ENCODE measurements around the gene MYO6.

The MYO6 gene

DNA sequence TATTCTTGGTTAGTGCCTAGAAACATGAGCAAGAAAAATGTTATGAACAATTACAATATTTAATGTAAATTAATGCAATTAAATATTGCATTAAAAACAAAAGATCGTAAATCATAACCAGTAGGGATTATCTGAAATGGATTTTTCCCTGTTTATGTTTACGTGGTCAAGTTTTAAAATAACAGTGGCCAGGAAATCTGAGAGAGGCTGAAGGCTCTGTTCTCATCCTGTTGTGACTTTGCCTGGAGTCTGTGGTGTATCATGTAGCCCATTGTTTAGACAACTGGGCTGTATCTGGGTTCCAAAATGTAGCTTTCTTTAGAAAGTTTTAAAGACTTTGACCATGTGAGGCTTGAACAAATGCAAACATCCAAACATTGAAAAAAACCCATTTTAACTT is 2.4 kb downstream of the MYO6 start:
- ChIA-PET CTCF (no interaction called here), POLR2A (ENCODE audit: low non-redundant PET) (no interaction called here)
- no peak for DNase-seq (ENCODE audit: low spot score)
- no peak for TF ChIP-seq CTCF (conservative IDR thresholded peaks at IDR 0.05; ENCODE audit: low read depth)
- no peak overlapping the region for H3K27ac ChIP-seq

- POLR2A ChIA-PET (ENCODE audit: low non-redundant PET) = no interaction called here
- CTCF ChIA-PET = no interaction called here
- no peak overlapping the region for H3K27ac ChIP-seq
- no peak for TF ChIP-seq CTCF (conservative IDR thresholded peaks at IDR 0.05; ENCODE audit: low read depth)
- no peak for DNase-seq (ENCODE audit: low spot score)
Measured at GRCh38 chr6:75752365-75752764, 3.3 kb downstream of the MYO6 start.

- no peak for DNase-seq (ENCODE audit: low spot score)
- TF ChIP-seq CTCF (conservative IDR thresholded peaks at IDR 0.05; ENCODE audit: low read depth) = no peak
- POLR2A ChIA-PET (ENCODE audit: low non-redundant PET) = no interaction called here
- CTCF ChIA-PET = no interaction called here
- no peak overlapping the region for H3K27ac ChIP-seq
Measured at GRCh38 chr6:75755704-75756103, 6.7 kb downstream of the MYO6 start.

DNA sequence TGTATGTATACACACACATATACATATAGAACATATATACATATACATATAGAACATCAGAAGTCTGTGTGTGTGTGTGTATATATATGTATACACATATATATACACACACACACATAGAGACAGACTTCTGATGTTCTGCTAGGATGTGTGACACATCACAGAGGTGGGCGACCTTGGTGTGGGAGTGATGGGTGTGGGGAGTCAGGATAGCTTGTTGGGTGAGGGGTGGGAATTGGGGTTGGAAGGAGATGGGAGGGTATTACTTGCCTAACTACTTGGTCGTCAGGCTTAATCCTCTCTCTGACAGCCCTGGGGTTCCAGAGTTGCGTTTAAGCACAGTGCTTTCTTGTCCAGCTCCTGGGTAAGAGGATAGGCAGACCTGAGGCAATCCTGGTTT is 8.3 kb downstream of the MYO6 start:
- no peak for DNase-seq (ENCODE audit: low spot score)
- CTCF ChIA-PET = no interaction called here
- POLR2A ChIA-PET (ENCODE audit: low non-redundant PET) = no interaction called here
- H3K27ac ChIP-seq = no peak overlapping the region
- no peak for TF ChIP-seq CTCF (conservative IDR thresholded peaks at IDR 0.05; ENCODE audit: low read depth)

DNA sequence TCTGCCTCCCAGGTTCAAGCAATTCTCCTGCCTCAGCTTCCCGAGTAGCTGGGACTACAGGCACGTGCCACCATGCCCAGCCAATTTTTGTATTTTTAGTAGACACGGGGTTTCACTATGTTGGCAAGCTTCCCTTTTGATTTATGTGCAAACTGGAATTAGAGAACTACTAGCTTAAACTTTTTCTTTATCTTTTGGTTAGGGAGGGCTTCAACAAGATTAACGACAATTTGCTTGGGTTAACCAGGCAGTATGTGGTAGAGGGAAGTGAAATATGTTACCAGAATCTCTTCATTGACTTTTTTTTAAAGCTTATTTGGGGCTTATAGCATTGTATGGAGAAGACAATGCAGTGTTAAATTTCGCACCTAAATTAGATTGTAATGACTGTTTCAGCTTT is 9.0 kb downstream of the MYO6 start:
- DNase-seq (ENCODE audit: low spot score) = no peak
- ChIA-PET CTCF (interaction anchor here (0.6 kb wide), 1 partner anchor 34 kb away, joined by 3 read pairs; no protein-coding TSS in a partner anchor), POLR2A (ENCODE audit: low non-redundant PET) (no interaction called here)

GRCh38 chr6:75759207-75759606 is 10.2 kb downstream of the MYO6 start:
- H3K27ac ChIP-seq = no peak overlapping the region
- TF ChIP-seq CTCF (conservative IDR thresholded peaks at IDR 0.05; ENCODE audit: low read depth) = no peak
- POLR2A ChIA-PET (ENCODE audit: low non-redundant PET) = no interaction called here
- CTCF ChIA-PET = no interaction called here
- no peak for DNase-seq (ENCODE audit: low spot score)

More for the DNA sequence above, 9.0 kb downstream of the MYO6 start:
- TF ChIP-seq CTCF (conservative IDR thresholded peaks at IDR 0.05; ENCODE audit: low read depth) = no peak
- H3K27ac ChIP-seq = no peak overlapping the region

DNA sequence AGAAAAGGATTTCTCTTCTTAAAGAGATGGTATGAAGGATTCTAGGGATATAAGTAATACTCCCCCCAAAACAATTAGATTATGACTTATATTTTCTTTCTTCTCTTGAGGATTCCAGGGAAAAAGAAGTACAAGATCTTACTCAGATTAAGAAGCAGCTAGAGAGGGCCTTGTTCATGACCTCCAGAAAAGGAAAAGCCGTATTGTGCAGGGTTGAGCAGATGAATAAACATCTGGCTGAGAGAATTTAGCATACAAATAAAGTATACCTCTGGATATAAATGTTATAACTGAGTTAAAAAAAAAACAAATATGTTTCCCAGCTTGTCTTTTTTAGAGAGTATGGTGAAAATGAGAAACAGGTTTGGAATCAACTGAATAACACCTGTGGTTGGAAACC is 11.3 kb downstream of the MYO6 start:
- no peak for TF ChIP-seq CTCF (conservative IDR thresholded peaks at IDR 0.05; ENCODE audit: low read depth)
- H3K27ac ChIP-seq = no peak overlapping the region
- no peak for DNase-seq (ENCODE audit: low spot score)
- CTCF ChIA-PET = interaction anchor here (0.6 kb wide), 1 partner anchor 126 kb away, joined by 3 read pairs; no protein-coding TSS in a partner anchor
- POLR2A ChIA-PET (ENCODE audit: low non-redundant PET) = no interaction called here

All from RWPE1 (cell line).